Progenitor cell of endocrine pancreas (in vitro differentiated cells): ENCODE measurements around the gene SUPT20H. TPM values are rescaled to one million over a fixed set of nuclear protein-coding genes. Genes with fewer than 3 reads are reported as not detected.

Source experiments
- DNase-seq: peaks from one replicate; pipeline ENCODE4 v3.0.0; 2021; ENCODE audit warnings: low spot score; ENCODE audit not compliant: unreplicated experiment
- H3K27ac Mint-ChIP-seq: 2 replicates; pipeline ENCODE4 v1.8.0; 2021; ENCODE audit warnings: mild to moderate bottlenecking, moderate library complexity, mixed read lengths
- H3K27me3 Mint-ChIP-seq: 2 replicates; pipeline ENCODE4 v1.8.0; 2021; ENCODE audit warnings: mixed read lengths
- H3K36me3 Mint-ChIP-seq: 2 replicates; pipeline ENCODE4 v1.8.0; 2022; ENCODE audit warnings: mixed read lengths; ENCODE audit not compliant: insufficient read depth
- H3K4me1 Mint-ChIP-seq: 2 replicates; pipeline ENCODE4 v1.8.0; 2021; ENCODE audit warnings: low read depth, mixed read lengths
- H3K4me3 Mint-ChIP-seq: 2 replicates; pipeline ENCODE4 v1.8.0; 2021; ENCODE audit warnings: low read depth, mild to moderate bottlenecking, moderate library complexity, mixed read lengths
- H3K9me3 Mint-ChIP-seq: 2 replicates; pipeline ENCODE4 v1.8.0; 2021; ENCODE audit warnings: low read depth, mixed read lengths
- CTCF ChIP-seq: fragments of 200-600 bp; sonication (generic); IDR thresholded peaks from one replicate; pipeline ENCODE4 v1.5.0; 2021; ENCODE audit warnings: antibody characterized with exemption, mild to moderate bottlenecking; ENCODE audit not compliant: unreplicated experiment
- total RNA-seq: library from RNA; stranded (reverse); gene quantifications from 2 replicates; pipeline ENCODE4 v1.2.1, GENCODE V29; 2021

The SUPT20H gene
- total RNA-seq, 1 donor from 2014 or later, result 116 TPM

- peaks cover 24% of the 10 kb centered on the region for H3K4me1 Mint-ChIP-seq
- no peak for TF ChIP-seq CTCF
- H3K27ac Mint-ChIP-seq, result peak overlapping the region; percentile 33
- DNase-seq, result no peak
- peak overlapping the region; percentile 99 for H3K4me3 Mint-ChIP-seq
- H3K27me3 Mint-ChIP-seq, result no peaks in the 10 kb centered on the region
- peaks cover 7% of the 10 kb centered on the region for H3K36me3 Mint-ChIP-seq
- no peaks in the 10 kb centered on the region for H3K9me3 Mint-ChIP-seq
These were observed 57.6 kb downstream of the SUPT20H start for GRCh38 chr13:37001921-37002250.

GRCh38 chr13:36999054-36999714 is 60.3 kb downstream of the SUPT20H start, which contains the start of gene ALG5:
ALG5 (minus strand) TSS chr13:36999340; CDS start chr13:36999300, 40 bp downstream.
- peaks cover 25% of the 10 kb centered on the region for H3K4me1 Mint-ChIP-seq
- H3K9me3 Mint-ChIP-seq, result no peaks in the 10 kb centered on the region
- peaks cover 5% of the 10 kb centered on the region for H3K36me3 Mint-ChIP-seq
- peak; percentile 97 for TF ChIP-seq CTCF
- H3K4me3 Mint-ChIP-seq, result peak within 1 kb of the TSS; percentile 99
- H3K27ac Mint-ChIP-seq, result peak within 1 kb of the TSS; percentile 100
- DNase-seq, result peak; percentile 89
- no peaks in the 10 kb centered on the region for H3K27me3 Mint-ChIP-seq

DNA sequence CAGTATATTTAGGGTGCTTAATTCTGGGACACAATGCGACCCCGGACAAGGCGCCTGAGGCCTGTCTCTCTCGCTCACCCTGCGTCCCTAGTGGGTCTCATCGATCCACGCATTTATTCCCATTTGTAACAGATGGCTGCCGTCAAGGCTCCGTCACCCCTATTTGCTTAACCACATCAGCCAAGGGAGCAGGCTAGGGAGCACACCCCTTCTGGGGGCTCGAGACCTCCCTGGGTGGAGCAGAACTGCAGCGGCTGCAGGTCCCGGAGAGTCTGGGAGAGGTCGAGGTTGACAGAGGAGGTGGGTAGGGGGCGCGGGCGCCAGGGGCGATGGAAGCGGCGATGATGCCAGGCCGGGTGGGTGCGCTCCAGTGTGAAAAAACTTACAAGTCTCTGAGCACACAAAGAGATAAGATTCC is 60.9 kb downstream of the SUPT20H start:
- peak; percentile 24 for DNase-seq
- no peak for TF ChIP-seq CTCF
- H3K27me3 Mint-ChIP-seq, result no peaks in the 10 kb centered on the region
- peaks cover 25% of the 10 kb centered on the region for H3K4me1 Mint-ChIP-seq
- peak overlapping the region; percentile 99 for H3K4me3 Mint-ChIP-seq
- H3K36me3 Mint-ChIP-seq, result peaks cover 5% of the 10 kb centered on the region
- H3K9me3 Mint-ChIP-seq, result no peaks in the 10 kb centered on the region
- peak overlapping the region; percentile 100 for H3K27ac Mint-ChIP-seq

GRCh38 chr13:36997716-36998427 is 61.6 kb downstream of the SUPT20H start:
- peak overlapping the region; percentile 100 for H3K27ac Mint-ChIP-seq
- H3K4me1 Mint-ChIP-seq, result peaks cover 25% of the 10 kb centered on the region
- peaks cover 3% of the 10 kb centered on the region for H3K36me3 Mint-ChIP-seq
- no peaks in the 10 kb centered on the region for H3K9me3 Mint-ChIP-seq
- TF ChIP-seq CTCF, result no peak
- H3K4me3 Mint-ChIP-seq, result peak overlapping the region; percentile 99
- DNase-seq, result no peak
- no peaks in the 10 kb centered on the region for H3K27me3 Mint-ChIP-seq

GRCh38 chr13:36992362-36992761 is 67.1 kb downstream of the SUPT20H start:
- peaks cover 5% of the 10 kb centered on the region for H3K4me1 Mint-ChIP-seq
- no peak overlapping the region for H3K4me3 Mint-ChIP-seq
- no peak for TF ChIP-seq CTCF
- peaks cover 23% of the 10 kb centered on the region for H3K36me3 Mint-ChIP-seq
- H3K27ac Mint-ChIP-seq, result no peak overlapping the region
- H3K9me3 Mint-ChIP-seq, result no peaks in the 10 kb centered on the region
- no peaks in the 10 kb centered on the region for H3K27me3 Mint-ChIP-seq
- DNase-seq, result no peak
